Measurements from ENCODE around the gene SERP2. TPM values are rescaled to one million over a fixed set of nuclear protein-coding genes. Genes with fewer than 3 reads are reported as not detected.

Gene SERP2
- total RNA-seq, 1 donor from 2014 or later, result 2.8 TPM

DNA sequence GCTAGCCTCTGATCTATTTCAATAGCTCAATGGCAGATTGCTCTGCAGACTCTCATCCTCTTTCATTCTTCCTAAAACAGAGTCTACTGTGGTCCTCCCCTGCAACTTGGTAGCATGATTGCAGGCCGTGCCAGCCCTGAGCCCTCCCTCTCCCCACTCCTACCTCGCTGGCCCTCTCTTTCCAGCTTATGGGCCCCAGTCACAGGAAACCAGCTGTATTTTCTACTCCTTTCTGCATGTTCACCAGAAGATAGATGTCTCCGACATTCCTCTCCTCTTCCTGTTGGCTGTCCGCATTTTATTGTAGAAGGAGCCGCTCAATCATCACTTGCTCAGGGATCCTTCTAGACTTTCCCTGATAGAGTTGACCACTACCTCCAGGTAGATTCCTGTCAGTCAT, 50.2 kb downstream of the SERP2 start:
- no peaks in the 10 kb centered on the region for H3K4me1 ChIP-seq
- intact Hi-C loops (cut with DNase I), result no loop called here
- H3K4me3 ChIP-seq, result no peak overlapping the region
- H3K9me3 ChIP-seq, result no peaks in the 10 kb centered on the region
- no peaks in the 10 kb centered on the region for H3K27me3 ChIP-seq
- no peak overlapping the region for H3K27ac ChIP-seq
- no peaks in the 10 kb centered on the region for H3K36me3 ChIP-seq
- TF ChIP-seq, protein P1, sequence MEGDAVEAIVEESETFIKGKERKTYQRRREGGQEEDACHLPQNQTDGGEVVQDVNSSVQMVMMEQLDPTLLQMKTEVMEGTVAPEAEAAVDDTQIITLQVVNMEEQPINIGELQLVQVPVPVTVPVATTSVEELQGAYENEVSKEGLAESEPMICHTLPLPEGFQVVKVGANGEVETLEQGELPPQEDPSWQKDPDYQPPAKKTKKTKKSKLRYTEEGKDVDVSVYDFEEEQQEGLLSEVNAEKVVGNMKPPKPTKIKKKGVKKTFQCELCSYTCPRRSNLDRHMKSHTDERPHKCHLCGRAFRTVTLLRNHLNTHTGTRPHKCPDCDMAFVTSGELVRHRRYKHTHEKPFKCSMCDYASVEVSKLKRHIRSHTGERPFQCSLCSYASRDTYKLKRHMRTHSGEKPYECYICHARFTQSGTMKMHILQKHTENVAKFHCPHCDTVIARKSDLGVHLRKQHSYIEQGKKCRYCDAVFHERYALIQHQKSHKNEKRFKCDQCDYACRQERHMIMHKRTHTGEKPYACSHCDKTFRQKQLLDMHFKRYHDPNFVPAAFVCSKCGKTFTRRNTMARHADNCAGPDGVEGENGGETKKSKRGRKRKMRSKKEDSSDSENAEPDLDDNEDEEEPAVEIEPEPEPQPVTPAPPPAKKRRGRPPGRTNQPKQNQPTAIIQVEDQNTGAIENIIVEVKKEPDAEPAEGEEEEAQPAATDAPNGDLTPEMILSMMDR (IDR thresholded peaks at IDR 0.05), result no peak
- DNase-seq (no peak), ATAC-seq (no peak)

DNA sequence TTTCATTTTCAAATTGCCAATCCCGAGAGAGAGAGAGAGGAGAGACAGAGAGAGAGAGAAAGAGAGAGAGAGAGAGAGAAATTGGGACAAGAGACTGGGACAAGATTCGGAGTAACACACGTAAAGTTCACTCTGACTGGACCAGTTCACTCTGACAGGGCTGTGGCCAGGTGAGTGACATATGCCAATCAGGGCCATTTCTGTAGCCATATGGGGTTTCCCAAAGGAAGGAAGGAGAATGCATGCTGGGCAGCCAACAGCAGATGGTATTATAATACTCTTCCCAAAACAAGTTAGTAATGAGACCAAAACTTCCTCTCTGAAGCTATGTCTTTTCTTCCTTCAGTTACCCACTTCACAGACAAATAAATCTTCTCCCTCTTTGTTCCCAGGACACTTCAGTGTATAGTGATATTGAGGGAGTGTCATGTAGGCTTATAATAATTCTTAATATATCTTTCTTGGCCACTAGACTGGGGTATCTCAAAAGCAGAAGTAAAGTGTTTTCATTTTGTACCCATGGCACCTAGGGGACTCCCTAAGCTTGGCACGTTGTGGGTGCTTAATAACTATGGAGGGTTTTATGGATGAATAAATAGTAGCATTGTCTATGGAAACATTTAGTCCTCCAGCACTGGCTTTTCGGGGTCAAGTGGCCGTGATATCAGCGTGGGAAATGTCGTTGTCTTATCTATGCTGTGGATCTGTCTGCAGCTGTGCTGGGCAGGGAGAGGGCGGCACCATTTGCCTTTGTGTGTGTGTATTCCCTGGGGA, 51.6 kb downstream of the SERP2 start:
- Histone ChIP-seq H3K9me3 (no peaks in the 10 kb centered on the region), H3K36me3 (no peaks in the 10 kb centered on the region), H3K4me1 (no peaks in the 10 kb centered on the region), H3K27me3 (no peaks in the 10 kb centered on the region), H3K4me3 (no peak overlapping the region), H3K27ac (no peak overlapping the region)
- intact Hi-C loops (cut with DNase I), result no loop called here
- ATAC-seq, result no peak
- TF ChIP-seq, protein P1 (IDR thresholded peaks at IDR 0.05), result no peak
- no peak for DNase-seq

DNA sequence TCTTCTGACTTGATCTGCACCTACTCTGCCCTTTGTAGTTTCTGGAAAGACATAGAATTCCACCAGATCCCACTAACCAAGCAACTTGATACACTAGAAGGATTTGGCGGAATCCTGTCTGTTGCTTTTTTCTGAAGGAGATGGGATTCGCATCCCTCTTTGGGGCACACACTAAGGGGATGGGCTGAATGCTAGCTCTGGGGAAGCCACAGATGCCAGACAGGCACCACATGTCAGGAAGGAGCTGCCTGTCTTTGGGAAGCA, 52.1 kb downstream of the SERP2 start:
- Histone ChIP-seq H3K27me3 (no peaks in the 10 kb centered on the region), H3K9me3 (no peaks in the 10 kb centered on the region), H3K4me3 (no peak overlapping the region), H3K36me3 (no peaks in the 10 kb centered on the region), H3K4me1 (no peaks in the 10 kb centered on the region), H3K27ac (no peak overlapping the region)
- ATAC-seq (no peak), DNase-seq (no peak)
- TF ChIP-seq, protein P1 (IDR thresholded peaks at IDR 0.05), result no peak
- intact Hi-C loops (cut with DNase I), result no loop called here

DNA sequence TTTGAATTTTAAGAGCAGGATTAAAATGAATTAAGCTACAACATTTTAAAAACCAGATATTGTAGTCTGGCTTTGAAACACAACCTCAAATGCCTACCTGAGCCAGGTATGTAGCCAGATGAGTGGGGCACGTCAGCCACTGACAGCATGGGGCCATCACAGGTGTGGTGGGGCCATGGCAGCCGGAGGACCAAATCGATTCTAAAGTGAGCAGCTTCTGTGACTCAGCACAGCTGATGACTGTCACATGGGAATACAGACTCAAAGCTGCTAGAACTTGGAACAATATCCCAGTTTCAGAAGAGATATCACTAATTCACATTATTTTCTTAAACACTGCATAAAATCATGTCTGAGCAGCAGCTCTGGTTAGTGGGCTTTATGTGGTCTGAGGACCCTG, 52.8 kb downstream of the SERP2 start:
- intact Hi-C loops (cut with DNase I), result no loop called here
- no peaks in the 10 kb centered on the region for H3K27me3 ChIP-seq
- DNase-seq, result no peak

DNA sequence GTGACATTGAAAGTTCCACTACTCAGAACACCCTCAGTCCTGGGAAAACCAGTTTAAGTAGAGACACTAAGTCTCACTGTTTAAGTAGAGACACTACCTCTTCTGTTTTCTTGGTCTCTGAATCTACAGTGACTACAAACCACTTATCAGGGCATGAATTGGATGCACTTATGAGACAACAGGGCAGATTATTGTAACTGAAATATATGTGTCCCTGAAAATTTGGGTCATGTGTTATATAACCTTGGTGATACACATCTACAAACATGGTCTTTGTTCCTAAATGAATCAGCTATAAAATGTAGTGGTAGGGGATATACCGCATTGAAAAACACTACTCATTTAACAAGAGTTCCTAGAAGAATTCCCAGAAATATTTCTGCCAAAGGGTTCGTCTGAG, 55.7 kb downstream of the SERP2 start:
- Histone ChIP-seq H3K4me3 (no peak overlapping the region), H3K9me3 (no peaks in the 10 kb centered on the region), H3K27ac (no peak overlapping the region), H3K27me3 (no peaks in the 10 kb centered on the region), H3K4me1 (peaks cover 4% of the 10 kb centered on the region), H3K36me3 (peaks cover 15% of the 10 kb centered on the region)
- TF ChIP-seq, protein P1 (IDR thresholded peaks at IDR 0.05), result no peak
- intact Hi-C loops (cut with DNase I), result no loop called here
- no peak for DNase-seq
- no peak for ATAC-seq

More for the DNA sequence above, 52.8 kb downstream of the SERP2 start:
- ATAC-seq, result no peak
- H3K27ac ChIP-seq, result no peak overlapping the region
- TF ChIP-seq, protein P1 (IDR thresholded peaks at IDR 0.05), result no peak
- H3K4me3 ChIP-seq, result no peak overlapping the region
- H3K4me1 ChIP-seq, result no peaks in the 10 kb centered on the region
- H3K9me3 ChIP-seq, result no peaks in the 10 kb centered on the region
- H3K36me3 ChIP-seq, result no peaks in the 10 kb centered on the region

DNA sequence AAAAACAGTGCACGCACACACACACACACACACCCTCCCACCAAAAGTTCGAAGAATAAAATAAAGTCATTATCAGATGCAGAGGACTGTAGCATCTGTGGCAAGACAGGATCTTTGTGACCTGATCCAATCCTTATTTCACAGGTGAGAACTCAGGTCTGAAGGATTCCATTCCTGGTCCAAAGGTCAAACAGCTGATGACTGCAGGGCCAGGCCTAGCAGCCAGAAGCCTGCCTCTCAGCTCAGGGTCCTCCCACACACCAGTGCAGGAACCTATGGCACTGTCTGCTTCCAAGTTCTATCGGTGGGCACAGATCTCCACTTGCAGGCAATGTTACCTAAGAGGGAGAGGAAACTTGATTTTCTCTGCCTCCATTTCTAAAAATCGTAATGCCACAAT, 57.5 kb downstream of the SERP2 start:
- Histone ChIP-seq H3K36me3 (peaks cover 20% of the 10 kb centered on the region), H3K9me3 (no peaks in the 10 kb centered on the region), H3K27ac (no peak overlapping the region), H3K4me1 (peaks cover 8% of the 10 kb centered on the region), H3K27me3 (no peaks in the 10 kb centered on the region), H3K4me3 (no peak overlapping the region)
- DNase-seq, result no peak
- TF ChIP-seq, protein P1 (IDR thresholded peaks at IDR 0.05), result no peak
- no peak for ATAC-seq
- intact Hi-C loops (cut with DNase I), result loop anchor here (10.0 kb wide), 2 partner anchors 196 to 526 kb away; no protein-coding TSS in a partner anchor
